DMS53 treated with DMSO at 0.1 percent for 48 hours (cell line): ENCODE measurements around the gene NOD2.

Experiments used
- DNase-seq: peaks from one replicate; lab custom pipeline; 2025; ENCODE audit not compliant: unreplicated experiment; lab: John Stamatoyannopoulos, UW

NOD2 gene

GRCh38 chr16:50712560-50712898 lies 19.1 kb downstream of the NOD2 start:
- DNase-seq = no peak

- DNase-seq = no peak
These were observed 19.6 kb downstream of the NOD2 start for GRCh38 chr16:50712956-50713355.

GRCh38 chr16:50717091-50717490 lies 23.7 kb downstream of the NOD2 start:
- DNase-seq = no peak

GRCh38 chr16:50717494-50717893 lies 24.1 kb downstream of the NOD2 start:
- DNase-seq = no peak

GRCh38 chr16:50718061-50718760 lies 24.8 kb downstream of the NOD2 start:
- no peak for DNase-seq

GRCh38 chr16:50718761-50719400 lies 25.5 kb downstream of the NOD2 start:
- DNase-seq = no peak

- peak; percentile 27 for DNase-seq
These were observed 26.3 kb downstream of the NOD2 start for GRCh38 chr16:50719401-50720337.

GRCh38 chr16:50721549-50722404 lies 28.4 kb downstream of the NOD2 start:
- DNase-seq = no peak

GRCh38 chr16:50722405-50722737 lies 29.0 kb downstream of the NOD2 start:
- DNase-seq = no peak

- DNase-seq = no peak
These were observed 29.6 kb downstream of the NOD2 start for GRCh38 chr16:50722960-50723359.

- no peak for DNase-seq
These were observed 30.9 kb downstream of the NOD2 start for GRCh38 chr16:50724306-50724705.

- DNase-seq = no peak
These were observed 38.0 kb downstream of the NOD2 start for GRCh38 chr16:50731130-50731988.

GRCh38 chr16:50731989-50732832 lies 38.8 kb downstream of the NOD2 start:
- no peak for DNase-seq

GRCh38 chr16:50733468-50733867 lies 40.1 kb downstream of the NOD2 start:
- DNase-seq = no peak

- no peak for DNase-seq
These were observed 42.3 kb downstream of the NOD2 start for GRCh38 chr16:50735629-50736122.

- no peak for DNase-seq
These were observed 43.0 kb downstream of the NOD2 start for GRCh38 chr16:50736448-50736847.

- no peak for DNase-seq
These were observed 44.1 kb downstream of the NOD2 start for GRCh38 chr16:50737420-50737959.

- no peak for DNase-seq
These were observed 45.6 kb downstream of the NOD2 start for GRCh38 chr16:50739031-50739430.

- DNase-seq = no peak
These were observed 47.3 kb downstream of the NOD2 start for GRCh38 chr16:50740736-50741135.
